GM19025 (cell line): ENCODE measurements around the gene MMP23B.
"Not testable (repeated sequence)": the region's sequence is repeated elsewhere in the genome, so short reads cannot be mapped to it uniquely, and the experiment has no call there.

Experiments used
- ATAC-seq: cut with Tn5 transposase; IDR thresholded peaks from one replicate; pipeline ENCODE4 v1.9.1; 2021; ENCODE audit warnings: mild to moderate bottlenecking, low read depth, moderate library complexity; ENCODE audit not compliant: unreplicated experiment

Gene MMP23B

DNA sequence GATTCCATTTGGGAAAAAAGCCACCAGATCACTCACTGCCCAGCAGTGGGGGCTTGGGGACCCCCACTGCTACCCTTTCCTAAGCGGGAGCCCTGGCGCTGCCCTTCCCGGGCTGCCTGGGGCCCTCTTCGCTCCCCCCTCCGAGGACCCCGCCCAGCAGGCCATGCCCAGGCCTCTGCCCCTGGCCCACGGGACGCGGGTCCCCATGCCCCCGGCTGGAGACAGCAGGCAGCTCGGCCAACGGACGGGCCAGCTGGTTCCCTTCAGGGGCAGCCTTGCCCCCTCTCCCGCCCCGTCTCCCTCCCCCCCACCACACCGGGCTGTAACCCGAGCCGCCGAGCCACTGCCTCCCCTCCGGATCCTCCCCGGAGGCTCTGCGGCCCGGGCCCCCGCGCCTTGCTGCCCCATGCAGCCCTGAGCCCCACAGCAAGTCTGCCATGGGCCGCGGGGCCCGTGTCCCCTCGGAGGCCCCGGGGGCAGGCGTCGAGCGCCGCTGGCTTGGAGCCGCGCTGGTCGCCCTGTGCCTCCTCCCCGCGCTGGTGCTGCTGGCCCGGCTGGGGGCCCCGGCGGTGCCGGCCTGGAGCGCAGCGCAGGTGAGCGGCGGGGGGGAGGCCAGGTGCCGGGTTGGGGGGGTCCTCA is at the start of gene MMP23B:
MMP23B (plus strand) TSS at position 392 of the 639 bp plus-strand sequence; CDS start at position 438, 46 bp downstream.
- ATAC-seq = no peak

DNA sequence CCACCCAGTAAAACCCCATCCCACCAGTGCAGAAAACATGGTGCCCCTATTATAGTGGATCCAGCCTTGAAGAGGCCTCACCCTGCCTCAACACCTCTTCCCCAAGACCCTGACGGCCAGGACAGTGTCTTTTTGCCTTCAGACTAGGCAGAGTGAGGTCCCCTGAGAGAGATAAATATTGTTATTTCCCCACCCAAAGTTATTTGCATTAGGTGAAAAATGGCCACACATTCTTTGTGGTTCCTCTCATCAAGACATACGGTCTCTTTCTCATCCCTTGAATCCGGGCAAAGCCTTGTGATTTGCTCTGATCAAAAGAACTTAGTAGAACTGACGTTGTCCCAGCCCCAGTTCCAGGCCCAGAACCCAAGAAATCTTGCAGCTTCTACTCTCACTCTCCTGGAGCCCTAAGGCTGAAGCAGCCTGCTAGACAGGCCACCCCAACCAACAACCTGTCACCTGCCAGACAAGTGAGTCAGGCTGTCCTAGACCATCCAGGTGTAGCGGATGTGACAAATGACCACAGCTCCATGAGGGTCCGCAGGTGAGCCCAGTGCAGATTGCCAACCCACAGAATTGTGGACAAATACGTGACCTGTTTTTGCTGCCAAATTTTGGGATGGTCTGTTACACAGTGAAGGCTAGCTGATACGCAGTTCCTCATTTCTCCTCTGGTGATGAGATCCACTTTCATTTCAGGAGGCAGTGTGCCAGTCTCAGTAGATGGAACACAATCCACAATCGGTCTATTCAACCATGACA is 49.2 kb upstream of the MMP23B start:
- ATAC-seq = no peak

DNA sequence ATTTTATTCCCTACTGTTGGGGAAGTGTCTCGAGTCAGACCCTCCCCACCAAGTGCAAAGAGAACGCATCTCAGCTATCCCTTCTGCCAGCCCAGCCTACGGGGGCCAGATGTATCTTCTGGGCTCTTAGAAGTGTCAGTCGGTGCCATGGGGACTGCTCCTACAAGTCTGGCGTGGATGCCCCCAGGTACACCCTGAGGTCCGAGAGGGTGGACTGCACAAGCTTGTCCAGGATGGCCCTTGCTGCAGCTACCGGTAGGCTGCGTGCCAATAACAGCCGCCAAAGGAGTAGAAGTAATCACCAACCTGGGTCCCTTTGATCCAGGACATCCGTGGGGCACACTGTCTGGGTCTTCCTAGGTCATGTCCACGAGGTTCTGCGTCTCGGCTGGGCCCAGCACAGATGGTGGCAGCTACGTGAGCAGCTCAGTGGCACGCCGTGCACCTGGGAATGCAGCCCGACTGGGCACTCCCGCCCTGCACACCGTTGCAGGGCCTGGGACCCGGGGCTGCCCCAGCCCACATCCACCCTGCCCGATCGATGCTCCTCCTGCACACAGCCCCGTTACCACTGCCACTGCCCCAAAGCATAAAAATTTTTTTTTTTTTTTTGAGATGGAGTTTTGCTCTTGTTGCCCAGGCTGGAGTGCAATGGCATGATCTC is 48.5 kb upstream of the MMP23B start:
- no peak for ATAC-seq

GRCh38 chr1:1591452-1591851 is 40.5 kb upstream of the MMP23B start:
- ATAC-seq = no peak

- ATAC-seq = no peak
These were observed 38.0 kb upstream of the MMP23B start for GRCh38 chr1:1593834-1594601.

- ATAC-seq = no peak
These were observed 37.2 kb upstream of the MMP23B start for GRCh38 chr1:1594602-1595260.

DNA sequence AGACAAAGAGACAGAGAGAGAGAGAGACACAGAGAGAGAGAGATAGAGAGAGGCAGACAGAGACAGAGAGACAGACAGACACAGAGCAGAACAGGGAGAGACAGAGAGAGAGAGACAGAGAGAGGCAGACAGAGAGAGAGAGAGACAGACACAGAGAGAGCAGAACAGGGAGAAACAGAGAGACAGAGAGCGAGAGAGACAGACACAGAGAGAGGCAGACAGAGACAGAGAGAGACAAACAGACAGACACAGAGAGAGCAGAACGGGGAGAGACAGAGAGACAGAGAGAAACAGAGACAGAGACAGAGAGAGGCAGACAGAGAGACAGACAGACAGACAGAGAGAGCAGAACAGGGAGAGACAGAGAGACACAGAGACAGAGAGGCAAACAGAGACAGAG is 36.6 kb upstream of the MMP23B start:
- ATAC-seq = not testable (repeated sequence)

DNA sequence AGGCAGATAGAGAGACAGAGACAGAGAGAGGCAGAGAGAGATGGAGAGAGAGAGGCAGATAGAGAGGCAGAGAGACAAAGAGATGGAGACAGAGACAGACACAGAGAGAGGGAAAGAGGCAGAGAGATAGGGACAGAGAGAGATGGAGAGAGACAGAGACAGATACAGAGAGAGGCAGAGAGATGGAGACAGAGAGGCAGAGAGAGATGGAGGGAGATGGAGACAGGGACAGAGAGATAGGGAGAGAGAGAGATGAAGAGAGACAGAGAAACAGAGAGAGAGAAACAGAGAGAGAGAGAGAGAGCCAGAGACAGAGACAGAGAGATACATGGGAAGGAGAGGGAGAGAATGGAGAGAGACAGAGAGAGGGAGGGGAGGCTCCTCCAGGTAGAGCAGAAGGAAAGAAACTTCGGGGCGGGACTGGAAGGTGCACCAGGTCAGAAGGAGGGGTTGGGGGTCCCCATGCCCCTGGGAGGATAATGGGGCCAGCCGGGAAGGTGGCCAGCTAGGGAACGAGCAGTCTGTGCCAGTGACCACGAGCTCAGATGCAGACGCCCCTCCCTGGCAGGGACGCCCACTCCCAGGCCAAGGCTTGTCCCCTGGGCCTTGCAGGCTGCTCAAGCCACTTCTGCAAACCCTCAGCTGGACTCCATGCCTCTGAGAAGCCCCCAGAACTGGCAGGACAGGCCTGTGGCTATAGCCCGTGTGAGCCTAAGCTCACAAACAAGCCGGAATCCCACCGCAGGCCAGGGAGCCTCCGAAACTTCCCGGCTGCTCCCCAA is 35.3 kb upstream of the MMP23B start:
- no peak for ATAC-seq

DNA sequence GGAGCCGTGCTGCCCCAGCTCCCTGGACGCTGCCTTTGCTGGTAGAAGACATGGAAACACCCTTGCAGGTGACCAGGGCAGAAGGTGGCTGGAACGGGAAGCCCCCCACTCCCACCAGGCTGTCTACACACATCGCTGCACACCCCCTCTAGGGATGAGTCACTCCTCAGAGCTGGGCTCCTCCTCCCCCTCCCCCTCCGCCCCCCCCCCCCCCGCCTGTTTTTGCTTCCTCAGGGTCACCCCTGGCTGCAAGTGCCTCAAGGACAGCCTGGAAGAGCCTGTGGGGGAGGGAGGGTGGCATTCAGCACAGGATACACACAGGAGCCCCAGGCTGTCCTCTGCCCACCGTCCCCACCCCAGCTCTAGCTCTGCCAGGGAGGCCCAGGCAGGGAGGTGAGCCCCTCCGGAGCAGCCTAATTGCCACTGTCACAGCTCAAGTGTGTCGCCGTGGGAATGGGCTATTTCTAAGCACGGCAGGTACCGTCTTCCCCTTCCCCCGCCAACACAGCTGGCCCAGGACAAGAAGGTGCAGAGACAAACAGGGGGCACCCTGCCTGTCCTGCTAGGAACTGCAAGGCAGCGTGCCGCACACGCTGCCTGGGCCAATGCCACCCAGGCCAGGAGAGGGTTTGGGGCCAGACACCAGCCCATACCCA is 34.6 kb upstream of the MMP23B start:
- no peak for ATAC-seq

GRCh38 chr1:1598051-1598719 is 33.8 kb upstream of the MMP23B start:
- no peak for ATAC-seq

GRCh38 chr1:1598720-1599029 is 33.3 kb upstream of the MMP23B start:
- ATAC-seq = no peak

- no peak for ATAC-seq
These were observed 32.7 kb upstream of the MMP23B start for GRCh38 chr1:1599030-1599934.

GRCh38 chr1:1599935-1600860 is 31.8 kb upstream of the MMP23B start, which contains the start of gene FNDC10:
Gene FNDC10, minus strand, starts transcription at chr1:1600135. Its CDS starts 120 bp downstream, at chr1:1600015.
- ATAC-seq = no peak

- ATAC-seq = no peak
These were observed 31.0 kb upstream of the MMP23B start for GRCh38 chr1:1600861-1601563.

GRCh38 chr1:1601564-1602303 is 30.2 kb upstream of the MMP23B start:
- ATAC-seq = no peak
